Sciatic nerve (tissue), 2 donors: Measurements from ENCODE around the gene SCAF1. TPM values are rescaled to one million over a fixed set of nuclear protein-coding genes. Genes with fewer than 3 reads are reported as not detected.
A peak's percentile ranks its signal among the peaks of the same experiment; 100 is the strongest.

ENCODE experiments used
- ATAC-seq: fragments of 200-7000 bp; cut with Tn5 transposase; one replicate; pipeline ENCODE4 v1.9.1; 2020; ENCODE audit warnings: mild to moderate bottlenecking, moderate library complexity
- DNase-seq: peaks from one replicate; pipeline ENCODE4 v3.0.0-alpha.2; 2020; ENCODE audit warnings: low spot score
- intact Hi-C: fragments of 100-400 bp; cut with DNase I; formaldehyde crosslinking; loops from one replicate; pipeline ENCODE4 v1.14.2; 2022
- total RNA-seq: library from RNA; stranded (reverse); fragmentation: NEBNext Ultra II Directional; extraction: Animal tissue kit (Norgen Biotek cat#: 25700); gene quantifications from one replicate; pipeline ENCODE4 v1.2.1, GENCODE V29; 2021
- donor health status: DM: no; HTN: no; CAD: no.
- donor health status: DM: no; HTN: no; CAD: no.

The SCAF1 gene
- total RNA-seq, result 65.5 TPM

- intact Hi-C loops, result no loop called here
- ATAC-seq, result peak; percentile 84
- DNase-seq, result peak; percentile 99
Observed at GRCh38 chr19:49641688-49642491, at the start of gene SCAF1. Gene SCAF1 (plus strand): TSS chr19:49642209. CDS start chr19:49645027, 2,818 bp downstream.

GRCh38 chr19:49592486-49593232, 49.4 kb upstream of the SCAF1 start:
- DNase-seq (no peak), ATAC-seq (no peak)
- intact Hi-C loops, result no loop called here

GRCh38 chr19:49593233-49594113, 48.5 kb upstream of the SCAF1 start:
- ATAC-seq, result peak; percentile 85
- intact Hi-C loops, result no loop called here
- peak; percentile 96 for DNase-seq

- DNase-seq (no peak), ATAC-seq (no peak)
- intact Hi-C loops, result no loop called here
Observed at GRCh38 chr19:49594157-49594992, 47.6 kb upstream of the SCAF1 start.

DNA sequence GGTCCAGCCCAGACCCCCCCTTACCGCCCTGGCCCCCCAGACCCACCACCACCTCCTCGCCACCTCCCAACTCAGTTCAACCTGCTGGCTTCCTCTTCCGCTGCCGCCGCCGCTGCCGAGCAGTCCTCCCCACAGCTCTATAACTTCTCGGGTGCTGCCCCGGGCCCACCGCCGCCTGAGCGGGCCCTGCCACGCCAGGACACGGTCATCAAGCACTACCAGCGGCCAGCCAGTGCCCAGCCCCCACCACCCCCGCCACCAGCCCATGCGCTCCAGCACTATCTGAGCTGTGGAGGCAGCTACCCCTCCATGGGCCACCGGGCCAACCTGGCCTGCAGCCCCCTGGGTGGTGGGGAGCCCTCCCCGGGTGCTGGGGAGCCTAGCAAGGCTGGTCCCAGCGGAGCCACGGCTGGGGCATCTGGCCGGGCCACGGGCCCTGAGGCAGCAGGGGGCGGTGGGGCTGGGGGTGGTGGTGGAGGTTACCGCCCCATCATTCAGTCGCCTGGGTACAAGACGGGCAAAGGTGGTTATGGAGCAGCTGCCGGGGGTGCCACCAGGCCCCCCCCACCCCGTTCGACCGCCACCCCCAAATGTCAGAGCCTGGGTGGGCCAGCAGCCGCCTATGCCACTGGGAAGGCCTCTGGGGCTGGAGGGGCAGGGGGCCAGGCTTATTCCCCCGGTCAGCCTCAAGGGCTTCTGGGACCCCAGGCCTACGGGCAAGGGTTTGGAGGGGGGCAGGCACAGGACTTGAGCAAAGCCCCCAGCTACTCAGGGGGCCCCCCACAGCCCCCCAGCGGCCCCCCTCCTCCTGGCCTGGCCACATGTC, 46.8 kb upstream of the SCAF1 start:
- ATAC-seq (no peak), DNase-seq (no peak)
- intact Hi-C loops, result no loop called here

- ATAC-seq (no peak), DNase-seq (no peak)
- intact Hi-C loops, result no loop called here
Observed at GRCh38 chr19:49595819-49596404, 46.1 kb upstream of the SCAF1 start.

DNA sequence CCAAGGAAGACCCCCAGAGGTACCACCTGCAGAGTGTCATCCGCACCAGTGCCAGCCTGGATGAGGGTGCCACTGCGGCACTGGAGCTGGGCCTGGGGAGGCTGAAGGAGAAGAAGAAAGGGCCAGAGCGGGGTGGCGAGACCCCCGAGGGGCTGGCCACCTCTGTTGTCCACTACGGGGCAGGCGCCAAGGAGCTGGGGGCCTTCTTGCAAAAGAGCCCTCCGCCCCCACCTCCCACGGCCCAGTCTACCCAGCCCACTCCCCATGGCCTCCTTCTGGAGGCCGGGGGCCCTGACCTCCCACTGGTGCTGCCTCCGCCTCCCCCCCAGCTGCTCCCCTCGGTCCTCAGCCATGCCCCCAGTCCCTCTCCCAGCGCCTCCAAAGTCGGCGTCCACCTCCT, 45.6 kb upstream of the SCAF1 start:
- intact Hi-C loops, result no loop called here
- ATAC-seq (no peak), DNase-seq (no peak)

DNA sequence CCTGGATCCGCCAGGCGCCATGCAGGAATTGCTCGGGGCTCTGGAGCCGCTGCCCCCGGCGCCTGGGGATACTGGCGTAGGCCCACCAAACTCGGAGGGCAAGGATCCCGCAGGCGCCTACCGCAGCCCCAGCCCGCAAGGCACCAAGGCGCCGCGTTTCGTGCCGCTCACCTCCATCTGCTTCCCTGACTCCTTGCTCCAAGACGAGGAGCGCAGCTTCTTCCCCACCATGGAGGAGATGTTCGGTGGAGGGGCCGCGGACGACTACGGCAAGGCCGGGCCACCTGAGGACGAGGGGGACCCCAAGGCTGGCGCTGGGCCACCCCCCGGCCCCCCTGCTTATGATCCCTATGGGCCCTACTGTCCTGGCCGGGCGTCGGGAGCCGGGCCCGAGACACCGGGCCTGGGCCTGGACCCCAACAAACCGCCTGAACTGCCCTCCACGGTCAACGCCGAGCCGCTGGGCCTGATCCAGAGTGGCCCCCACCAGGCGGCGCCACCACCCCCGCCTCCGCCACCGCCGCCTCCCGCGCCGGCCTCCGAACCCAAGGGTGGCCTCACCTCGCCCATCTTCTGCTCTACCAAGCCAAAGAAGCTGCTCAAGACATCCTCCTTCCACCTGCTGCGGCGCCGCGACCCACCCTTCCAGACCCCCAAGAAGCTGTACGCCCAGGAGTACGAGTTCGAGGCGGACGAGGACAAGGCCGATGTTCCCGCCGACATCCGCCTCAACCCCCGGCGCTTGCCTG, 44.9 kb upstream of the SCAF1 start:
- intact Hi-C loops, result no loop called here
- DNase-seq (peak; percentile 61), ATAC-seq (no peak)

DNA sequence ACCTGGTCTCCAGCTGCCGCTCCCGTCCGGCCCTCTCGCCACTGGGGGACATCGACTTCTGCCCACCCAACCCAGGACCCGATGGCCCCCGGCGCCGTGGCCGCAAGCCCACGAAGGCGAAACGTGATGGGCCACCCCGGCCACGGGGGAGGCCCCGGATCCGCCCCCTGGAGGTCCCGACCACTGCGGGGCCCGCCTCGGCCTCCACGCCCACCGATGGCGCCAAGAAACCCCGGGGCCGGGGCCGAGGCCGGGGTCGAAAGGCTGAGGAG, 44.4 kb upstream of the SCAF1 start:
- ATAC-seq, result no peak
- intact Hi-C loops, result no loop called here
- DNase-seq, result no peak

DNA sequence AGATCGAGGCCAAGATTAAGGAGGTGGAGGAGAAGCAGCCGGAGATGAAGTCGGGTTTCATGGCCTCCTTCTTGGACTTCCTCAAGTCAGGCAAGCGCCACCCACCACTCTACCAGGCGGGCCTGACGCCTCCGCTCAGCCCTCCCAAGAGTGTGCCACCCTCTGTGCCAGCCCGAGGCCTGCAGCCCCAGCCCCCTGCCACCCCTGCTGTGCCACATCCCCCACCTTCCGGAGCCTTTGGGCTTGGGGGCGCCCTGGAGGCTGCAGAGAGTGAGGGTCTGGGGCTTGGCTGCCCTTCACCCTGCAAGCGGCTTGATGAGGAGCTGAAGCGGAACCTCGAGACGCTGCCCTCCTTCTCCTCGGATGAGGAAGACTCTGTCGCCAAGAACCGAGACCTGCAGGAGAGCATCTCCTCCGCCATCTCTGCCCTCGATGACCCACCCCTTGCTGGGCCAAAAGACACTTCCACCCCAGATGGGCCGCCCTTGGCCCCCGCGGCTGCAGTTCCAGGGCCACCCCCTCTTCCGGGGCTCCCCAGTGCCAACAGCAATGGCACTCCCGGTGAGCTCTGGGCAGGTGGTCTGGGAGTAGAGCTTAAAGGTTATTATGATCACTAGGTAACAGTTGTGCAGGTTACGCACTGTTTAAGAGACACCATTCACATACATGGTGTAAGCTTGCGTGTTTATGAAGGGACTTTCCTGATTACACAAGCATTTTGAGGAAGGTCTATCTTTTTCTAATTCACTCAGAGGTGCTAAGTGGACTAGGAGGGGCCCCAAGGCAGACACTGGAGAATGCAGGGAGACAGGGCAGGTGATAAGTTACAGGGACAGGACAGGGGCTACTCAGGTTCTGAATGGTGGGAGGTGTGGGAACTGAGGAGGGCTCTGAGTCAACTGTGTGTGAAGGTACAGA, 42.4 kb upstream of the SCAF1 start:
- intact Hi-C loops, result no loop called here
- ATAC-seq, result no peak

GRCh38 chr19:49601482-49602038, 40.4 kb upstream of the SCAF1 start:
- ATAC-seq, result no peak
- DNase-seq, result no peak
- intact Hi-C loops, result no loop called here

More for the DNA sequence above, 42.4 kb upstream of the SCAF1 start:
- no peak for DNase-seq

DNA sequence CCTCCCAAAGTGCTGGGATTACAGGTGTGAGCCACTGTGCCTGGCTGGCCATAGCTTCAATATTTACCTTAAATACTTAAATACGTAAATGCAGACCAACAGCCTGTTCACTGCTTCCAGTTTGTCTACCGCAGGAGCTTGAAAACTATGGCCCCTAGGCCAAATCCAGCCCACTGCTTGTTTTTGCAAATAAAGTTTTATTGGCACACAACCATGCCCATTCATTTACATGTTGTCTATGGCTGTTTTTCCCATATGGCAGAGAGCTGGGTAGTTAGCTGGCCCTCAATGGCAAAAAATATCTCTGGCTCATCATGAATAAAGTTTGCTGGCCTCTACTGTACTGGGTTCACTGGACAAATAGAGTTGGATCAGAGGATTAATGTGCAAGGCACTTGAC, 39.2 kb upstream of the SCAF1 start:
- DNase-seq, result no peak
- ATAC-seq, result no peak
- intact Hi-C loops, result no loop called here

- intact Hi-C loops, result no loop called here
- no peak for DNase-seq
- no peak for ATAC-seq
Observed at GRCh38 chr19:49605605-49606004, 36.4 kb upstream of the SCAF1 start.

DNA sequence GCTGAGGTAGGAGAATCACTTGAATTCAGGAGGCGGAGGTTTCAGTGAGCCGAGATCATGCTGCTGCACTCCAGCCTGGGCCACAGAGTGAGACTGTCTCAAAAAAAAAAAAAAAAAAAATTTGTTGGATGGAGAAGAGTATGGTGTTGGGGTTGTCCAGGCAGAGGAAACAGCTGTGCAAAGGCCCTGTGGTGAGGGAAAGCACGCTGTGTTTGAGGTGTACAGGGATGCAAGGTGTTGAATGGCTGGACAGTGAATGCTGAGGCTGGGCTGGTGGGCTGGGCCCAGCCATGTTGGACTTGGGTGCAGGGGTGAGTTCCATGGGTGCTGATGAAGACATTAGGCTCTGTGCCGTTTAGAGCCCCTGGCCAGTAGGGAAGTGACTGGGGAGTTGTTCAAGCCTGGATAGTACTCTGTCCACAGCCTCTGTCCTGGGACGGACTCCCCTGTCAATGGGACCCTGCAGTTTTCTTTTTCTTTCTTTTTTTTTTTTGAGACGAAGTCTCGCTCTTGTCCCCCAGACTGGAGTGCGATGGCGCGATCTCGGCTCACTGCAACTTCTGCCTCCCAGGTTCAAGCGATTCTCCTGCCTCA, 32.4 kb upstream of the SCAF1 start:
- ATAC-seq, result no peak
- intact Hi-C loops, result no loop called here
- DNase-seq, result no peak

DNA sequence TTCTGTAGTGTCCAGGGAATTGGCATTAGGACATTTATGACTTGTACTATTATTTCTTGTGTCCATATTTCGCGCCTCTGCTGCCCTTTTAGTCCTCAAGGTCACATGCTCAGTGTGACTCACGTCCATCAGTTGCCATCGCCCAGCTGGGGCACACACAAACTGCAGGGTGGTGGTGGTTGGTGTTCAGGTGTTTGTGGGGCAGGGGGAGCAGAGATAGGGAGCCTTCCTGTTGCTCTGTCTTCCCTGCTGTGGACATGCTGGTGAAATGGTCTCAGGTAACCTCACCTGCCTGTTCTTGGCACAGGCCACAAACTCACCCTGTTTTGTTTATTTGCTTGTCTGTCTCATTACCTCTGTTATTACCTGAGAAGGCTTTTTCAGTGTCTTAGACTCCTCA, 28.6 kb upstream of the SCAF1 start:
- intact Hi-C loops, result no loop called here
- no peak for DNase-seq
- no peak for ATAC-seq
